HepG2 (cell line): ENCODE results near the gene OR11A1. TPM values are rescaled to one million over a fixed set of nuclear protein-coding genes. Genes with fewer than 3 reads are reported as not detected.

ENCODE experiments used
- ATAC-seq: fragments of 200-7000 bp; cut with Tn5 transposase; 3 replicates; pipeline ENCODE4 v1.9.1; 2020; ENCODE audit warnings: mild to moderate bottlenecking, moderate library complexity
- BruUV-seq: library from RNA; stranded (reverse); fragments of 400-500 nt; replicated peaks from 2 replicates; lab custom pipeline; 2021; lab: Mats Ljungman, UMichigan
- CTCF ChIA-PET: fragments of 300-600 bp; formaldehyde crosslinking; extraction: SDS; loops from one replicate; lab custom pipeline; 2021; ENCODE audit warnings: low total read pairs, inconsistent platforms, low intra/inter-chr PET ratio; lab: Yijun Ruan, JAX
- POLR2A ChIA-PET: fragments of 350-600 bp; sonication (Branson Sonifier 250); formaldehyde crosslinking; loops from one replicate; lab custom pipeline; 2020; ENCODE audit warnings: antibody characterized with exemption, inconsistent platforms; lab: Yijun Ruan, JAX
- DNase-seq: peaks from one replicate; pipeline ENCODE4 v3.0.0-alpha.2; 2015; ENCODE audit warnings: low spot score
- FAIRE-seq: peaks from 3 replicates; lab custom pipeline; 2011; peaks lifted over from hg19 to GRCh38; lab: Jason Lieb, UNC
- H2AFZ ChIP-seq: one replicate; pipeline ENCODE4 v1.6.1; 2011; ENCODE audit warnings: low read length, inconsistent platforms
- H3K27ac ChIP-seq: fragments of 300-600 bp; 3 replicates; pipeline ENCODE4 v1.8.0; 2011; ENCODE audit warnings: mixed run types, mild to moderate bottlenecking, mixed read lengths, low read length, inconsistent platforms; ENCODE audit not compliant: insufficient read depth; ENCODE audit errors: extremely low read length
- H3K27me3 ChIP-seq, 2 experiments: fragments of 200-600 bp in 1 of 2; 2 replicates in 1 of 2; 3 replicates in 1 of 2; pipeline versions ENCODE4 v1.6.0 to v1.8.0; 2011; ENCODE audit warnings: low read length in 2 of 2, mild to moderate bottlenecking in 2 of 2, moderate library complexity in 2 of 2, inconsistent platforms in 1 of 2; ENCODE audit not compliant: insufficient read depth in 2 of 2, control insufficient read depth in 1 of 2
- H3K36me3 ChIP-seq, 2 experiments: fragments of 200-600 bp in 1 of 2; replicated peaks in 1 of 2; 2 replicates in 1 of 2; 3 replicates in 1 of 2; pipeline versions ENCODE4 v1.5.1 to v1.8.0; 2011; ENCODE audit warnings: low read length in 2 of 2, inconsistent platforms in 1 of 2; ENCODE audit not compliant: insufficient read depth in 2 of 2, control insufficient read depth in 1 of 2
- H3K4me1 ChIP-seq: 2 replicates; pipeline ENCODE4 v1.5.1; 2012; ENCODE audit warnings: low read length, inconsistent platforms; ENCODE audit not compliant: insufficient read depth
- H3K4me2 ChIP-seq: 2 replicates; pipeline ENCODE4 v1.6.0; 2011; ENCODE audit warnings: low read depth, low read length, inconsistent platforms
- H3K4me3 ChIP-seq, 3 experiments: fragments of 200-600 bp in 1 of 3; sonication (generic), shearing (Covaris generic) in 1 of 3; replicated peaks in 1 of 3; 2 replicates each; pipeline ENCODE4 v1.5.1; 2011 to 2016; ENCODE audit warnings: low read length in 3 of 3, inconsistent platforms in 2 of 3, low read depth in 2 of 3, mild to moderate bottlenecking in 2 of 3, control low read depth in 1 of 3, mixed read lengths in 1 of 3; ENCODE audit not compliant: insufficient read depth in 1 of 3
- H3K79me2 ChIP-seq: one replicate; pipeline ENCODE4 v1.6.1; 2011; ENCODE audit warnings: low read length, inconsistent platforms; ENCODE audit not compliant: insufficient read depth
- H3K9ac ChIP-seq: 2 replicates; pipeline ENCODE4 v1.6.0; 2011; ENCODE audit warnings: mild to moderate bottlenecking, low read depth, low read length, inconsistent platforms; ENCODE audit not compliant: insufficient read depth
- H3K9me3 ChIP-seq: 2 replicates; pipeline ENCODE4 v1.5.1; 2012; ENCODE audit warnings: mild to moderate bottlenecking, low read length
- H4K20me1 ChIP-seq: 2 replicates; pipeline ENCODE4 v1.6.0; 2011; ENCODE audit warnings: inconsistent platforms, mild to moderate bottlenecking, low read length, moderate library complexity; ENCODE audit not compliant: insufficient read depth
- ADNP ChIP-seq: sonication (generic); formaldehyde crosslinking; IDR thresholded peaks from 2 replicates; pipeline ENCODE4 v1.4.0; 2020; ENCODE audit warnings: missing genetic modification reagents
- DPF2 ChIP-seq: sonication (generic); formaldehyde crosslinking; IDR thresholded peaks from 2 replicates; pipeline ENCODE4 v1.4.0; 2020; ENCODE audit warnings: mild to moderate bottlenecking, low read depth, missing genetic modification reagents, borderline replicate concordance
- PRDM15 ChIP-seq: sonication (generic); formaldehyde crosslinking; IDR thresholded peaks from 2 replicates; pipeline ENCODE4 v1.4.0; 2020; ENCODE audit warnings: missing genetic modification reagents
- SIX4 ChIP-seq: sonication (generic); formaldehyde crosslinking; IDR thresholded peaks from 2 replicates; pipeline ENCODE4 v1.4.0; 2020; ENCODE audit warnings: missing genetic modification reagents
- ZNF275 ChIP-seq: sonication (generic); formaldehyde crosslinking; IDR thresholded peaks from 2 replicates; pipeline ENCODE4 v1.8.0; 2022; ENCODE audit warnings: missing genetic modification reagents, mild to moderate bottlenecking, inconsistent platforms, borderline replicate concordance
- ZNF33A ChIP-seq: sonication (generic); formaldehyde crosslinking; IDR thresholded peaks from 2 replicates; pipeline ENCODE4 v1.5.1; 2020; ENCODE audit warnings: missing genetic modification reagents, mild to moderate bottlenecking, moderate library complexity, borderline replicate concordance
- ZNF576 ChIP-seq: sonication (generic); formaldehyde crosslinking; IDR thresholded peaks from 2 replicates; pipeline ENCODE4 v1.4.0; 2020; ENCODE audit warnings: mild to moderate bottlenecking, missing genetic modification reagents
- in situ Hi-C: cut with HindIII; loops from 2 replicates; pipeline ENCODE4 v1.10.0; 2017; ENCODE audit warnings: low pct_unique_long_range_greater_than_20kb; ENCODE audit not compliant: extremely low pct_ligation_motif_present
- intact Hi-C: fragments of 100-400 bp; cut with micrococcal nuclease; formaldehyde crosslinking; loops from one replicate; pipeline ENCODE4 v1.10.0; 2022; ENCODE audit not compliant: unreplicated experiment
- polyA plus RNA-seq, 8 experiments: library from polyadenylated mRNA; depleted of rRNA in 3 of 8; stranded (reverse) in 7 of 8; unstranded in 1 of 8; fragments of >200 nt; fragmentation: Illumina TruSeq in 4 of 8; extraction: Trizol in 4 of 8; gene quantifications; 2 replicates each; pipeline versions ENCODE4 v1.2.1 to v1.2.3, GENCODE V29; 2011 to 2016; ENCODE audit warnings: low read depth in 4 of 8, missing spikeins in 1 of 8, mixed read lengths in 1 of 8; ENCODE audit not compliant: insufficient read depth in 1 of 8
- total RNA-seq, 5 experiments: library from RNA; depleted of rRNA; stranded (reverse); fragments of >200 nt; fragmentation: Illumina TruSeq; extraction: Trizol; gene quantifications; 2 replicates each; pipeline ENCODE4 v1.2.3, GENCODE V29; 2016; ENCODE audit warnings: low read depth in 1 of 5

OR11A1 gene
- total and polyA plus RNA-seq, 2 of the 13 experiments (the other 11 are each of a cell fraction or from before 2014, with no cell fraction given) = not detected

GRCh38 chr6:29399525-29399924 lies 57.3 kb downstream of the OR11A1 start (continued):
- no peak for TF ChIP-seq ZNF275
- no peak for TF ChIP-seq DPF2 (CRISPR knock-in tag)
- TF ChIP-seq ZNF33A (CRISPR knock-in tag) = no peak
- TF ChIP-seq ZNF576 (CRISPR knock-in tag) = no peak
- TF ChIP-seq PRDM15 (CRISPR knock-in tag) = no peak

- no peak within 1 kb of the TSS for H3K27ac ChIP-seq
- in situ Hi-C loops = no loop called here
- no peaks in the 10 kb centered on the region for H3K27me3 ChIP-seq
- intact Hi-C loops = no loop called here
- no peak within 1 kb of the TSS for H3K9ac ChIP-seq
- no peaks in the 10 kb centered on the region for H3K9me3 ChIP-seq
- H3K79me2 ChIP-seq = no peaks in the 10 kb centered on the region
- no peak for TF ChIP-seq SIX4 (CRISPR knock-in tag)
- no peak for TF ChIP-seq ADNP (CRISPR knock-in tag)
- BruUV-seq = no TSS peak
- H3K36me3 ChIP-seq = no peaks in the 10 kb centered on the region
- ChIA-PET POLR2A (no interaction called here), CTCF (no interaction called here)
- H2AFZ ChIP-seq = no peak within 1 kb of the TSS
- no peaks in the 10 kb centered on the region for H3K4me1 ChIP-seq
- no peaks in the 10 kb centered on the region for H4K20me1 ChIP-seq
- ATAC-seq (no peak), FAIRE-seq (no peak), DNase-seq (no peak)
- no peak within 1 kb of the TSS for H3K4me2 ChIP-seq
- no peak within 1 kb of the TSS for H3K4me3 ChIP-seq
Measured at GRCh38 chr6:29395331-29395730, 61.5 kb downstream of the OR11A1 start, which contains the start of gene OR12D2. Gene OR12D2, plus strand, starts transcription at chr6:29395631. Its CDS starts 1,069 bp downstream, at chr6:29396700.
